HG02571 (cell line): ENCODE results near the gene PTPN4.
"Not testable (repeated sequence)": the region's sequence is repeated elsewhere in the genome, so short reads cannot be mapped to it uniquely, and the experiment has no call there.

ENCODE experiments used
- ATAC-seq: cut with Tn5 transposase; IDR thresholded peaks from one replicate; pipeline ENCODE4 v1.9.1; 2021; ENCODE audit warnings: mild to moderate bottlenecking, moderate library complexity; ENCODE audit not compliant: unreplicated experiment

Gene PTPN4

GRCh38 chr2:119801040-119801439 is 41.3 kb downstream of the PTPN4 start:
- ATAC-seq: no peak

DNA sequence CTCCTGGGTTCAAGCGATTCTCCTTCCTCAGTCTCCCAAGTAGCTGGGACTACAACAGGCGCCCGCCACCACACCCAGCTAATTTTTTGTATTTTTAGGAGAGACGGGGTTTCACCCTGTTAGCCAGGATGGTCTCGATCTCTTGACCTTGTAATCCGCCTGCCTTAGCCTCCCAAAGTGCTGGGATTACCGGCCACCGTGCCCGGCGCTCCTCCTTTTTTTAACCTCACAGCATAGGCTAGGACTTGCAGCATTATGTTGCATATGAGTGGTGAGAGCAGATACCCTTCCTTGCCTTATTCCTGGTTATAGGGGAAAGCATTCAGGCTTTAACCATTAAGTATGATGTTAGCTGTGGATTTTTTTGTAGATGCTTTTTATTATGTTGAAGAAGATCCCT is 42.3 kb downstream of the PTPN4 start:
- not testable (repeated sequence) for ATAC-seq

GRCh38 chr2:119803101-119803500 is 43.4 kb downstream of the PTPN4 start:
- no peak for ATAC-seq

GRCh38 chr2:119804409-119804808 is 44.7 kb downstream of the PTPN4 start:
- ATAC-seq: not testable (repeated sequence)

DNA sequence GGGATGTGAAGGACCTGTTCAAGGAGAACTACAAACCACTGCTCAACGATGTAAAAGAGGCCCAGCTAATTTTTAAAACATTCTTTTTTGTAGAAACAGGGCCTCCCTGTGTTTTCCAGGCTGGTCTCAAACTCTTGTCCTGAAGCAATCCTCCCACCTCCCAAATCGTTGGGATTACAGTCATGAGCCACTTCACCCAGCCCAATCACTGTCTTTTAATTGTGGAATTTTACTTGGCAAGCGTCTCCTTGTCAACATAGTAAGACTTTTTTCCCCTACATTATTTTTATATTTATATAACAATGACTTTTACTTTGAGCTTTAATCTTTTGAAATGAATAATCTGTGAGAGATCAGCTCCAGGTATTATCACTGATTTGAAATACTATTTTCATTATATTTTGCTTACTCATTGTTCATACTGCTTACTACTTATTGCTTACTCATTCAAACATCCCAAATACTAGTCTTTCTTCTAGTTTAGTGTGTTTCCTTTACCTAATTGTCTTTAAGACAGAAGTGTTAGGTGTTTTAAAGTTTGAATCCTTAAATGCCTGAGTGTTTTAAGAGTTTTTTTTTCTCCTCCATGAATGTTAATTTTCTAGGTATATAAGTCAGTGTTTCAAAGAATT is 48.9 kb downstream of the PTPN4 start:
- ATAC-seq: no peak

DNA sequence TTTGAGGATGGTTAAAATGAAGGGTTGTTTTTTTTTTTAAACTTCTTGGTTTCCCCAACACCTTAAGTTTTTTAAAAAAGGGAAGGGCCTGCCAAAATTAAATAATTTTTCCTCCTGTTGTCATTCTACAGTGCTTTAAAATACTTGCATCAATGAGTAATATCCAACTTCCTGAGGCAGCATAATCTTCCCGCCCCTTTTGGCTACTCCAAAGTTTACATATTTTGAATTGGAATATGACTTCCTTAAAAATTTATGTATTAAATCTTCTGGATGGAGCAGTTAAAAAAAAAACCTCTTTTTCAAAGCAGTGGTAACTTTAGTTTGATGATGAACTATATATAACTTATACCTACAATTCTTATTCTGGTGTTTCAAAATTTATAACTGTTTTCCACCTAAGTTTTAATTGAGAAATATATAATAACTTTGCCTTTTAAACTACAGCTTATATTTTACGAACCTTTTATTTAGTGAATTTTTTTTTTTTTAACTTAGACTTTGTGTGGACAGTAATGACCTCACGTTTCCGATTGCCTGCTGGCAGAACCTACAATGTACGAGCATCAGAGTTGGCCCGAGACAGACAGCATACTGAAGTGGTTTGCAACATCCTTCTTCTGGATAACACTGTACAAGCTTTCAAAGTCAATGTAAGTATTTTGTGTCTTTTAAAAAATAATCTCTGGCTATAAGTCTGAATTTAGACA is 49.8 kb downstream of the PTPN4 start:
- no peak for ATAC-seq

GRCh38 chr2:119810049-119810630 is 50.4 kb downstream of the PTPN4 start:
- no peak for ATAC-seq

GRCh38 chr2:119814216-119814615 is 54.5 kb downstream of the PTPN4 start:
- no peak for ATAC-seq

DNA sequence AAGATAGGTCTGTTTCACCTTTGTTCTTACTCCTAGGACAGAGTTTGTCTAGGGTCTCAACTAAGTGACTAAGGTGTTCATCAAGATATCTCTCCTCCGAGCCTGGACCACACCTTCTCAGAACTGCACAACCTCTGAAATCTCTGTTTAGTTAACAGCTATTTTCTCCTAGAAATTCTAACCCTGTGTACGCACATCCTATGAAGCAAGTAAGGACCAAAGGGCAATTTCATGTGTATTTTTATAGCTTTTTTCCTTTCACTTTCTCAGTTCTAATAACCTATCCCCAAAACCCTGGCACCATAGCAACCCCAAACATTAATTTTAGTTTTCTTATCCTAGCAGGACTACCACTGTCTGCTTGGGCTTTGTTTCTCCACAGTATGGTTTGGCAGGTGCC is 59.1 kb downstream of the PTPN4 start:
- no peak for ATAC-seq

DNA sequence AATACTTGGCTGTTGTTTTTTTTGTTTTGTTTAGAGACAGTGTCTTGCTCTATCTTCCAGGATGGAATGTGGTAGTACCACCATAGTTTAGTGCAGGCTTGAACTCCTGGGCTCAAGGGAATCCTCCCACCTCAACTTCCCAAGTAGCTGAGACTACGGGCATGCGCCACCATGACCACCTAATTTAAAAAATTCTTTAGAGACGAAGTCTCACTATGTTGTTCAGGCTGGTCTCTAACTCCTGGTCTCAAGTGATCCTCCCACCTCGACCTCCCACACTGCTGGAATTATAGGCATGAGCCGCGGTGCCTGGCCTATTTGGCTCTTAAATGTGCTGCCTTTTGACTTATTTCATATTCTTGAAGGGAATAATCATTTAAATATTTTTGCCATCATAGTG is 60.1 kb downstream of the PTPN4 start:
- ATAC-seq: no peak

DNA sequence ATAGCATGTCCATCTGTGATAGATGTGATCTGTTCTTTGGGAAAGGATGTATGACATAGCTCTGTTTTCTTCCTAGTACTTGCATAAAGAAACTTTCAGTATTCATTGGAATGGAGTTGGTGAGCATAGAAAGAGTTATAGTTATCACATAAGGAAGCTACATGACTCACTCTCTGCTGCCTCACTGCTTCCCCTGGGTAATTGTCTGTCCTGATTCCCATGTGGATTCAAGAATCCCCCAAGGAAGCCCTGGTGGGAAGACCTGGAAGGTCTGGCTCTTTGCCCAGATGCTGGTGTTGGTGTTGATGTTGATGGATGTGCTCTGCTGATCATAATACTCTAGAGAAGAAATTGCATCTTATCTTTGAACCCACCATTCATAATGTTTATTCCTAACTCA is 60.6 kb downstream of the PTPN4 start:
- no peak for ATAC-seq

DNA sequence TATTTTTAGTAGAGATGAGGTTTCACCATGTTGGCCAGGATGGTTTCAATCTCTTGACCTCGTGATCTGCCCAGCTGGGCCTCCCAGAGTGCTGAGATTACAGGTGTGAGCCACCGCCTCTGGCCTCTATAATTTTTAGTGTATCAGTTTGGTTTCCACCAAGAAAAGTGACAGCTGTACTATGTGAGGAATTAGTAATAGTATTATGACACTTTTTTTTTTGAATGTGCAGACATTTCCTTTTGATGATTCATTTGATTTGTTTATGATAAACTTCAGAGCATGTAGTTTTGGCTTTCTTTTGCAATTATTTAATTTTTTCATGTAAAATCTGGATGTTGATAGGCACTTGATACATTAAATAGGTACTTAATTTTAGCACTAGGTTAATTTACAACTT is 61.5 kb downstream of the PTPN4 start:
- no peak for ATAC-seq

DNA sequence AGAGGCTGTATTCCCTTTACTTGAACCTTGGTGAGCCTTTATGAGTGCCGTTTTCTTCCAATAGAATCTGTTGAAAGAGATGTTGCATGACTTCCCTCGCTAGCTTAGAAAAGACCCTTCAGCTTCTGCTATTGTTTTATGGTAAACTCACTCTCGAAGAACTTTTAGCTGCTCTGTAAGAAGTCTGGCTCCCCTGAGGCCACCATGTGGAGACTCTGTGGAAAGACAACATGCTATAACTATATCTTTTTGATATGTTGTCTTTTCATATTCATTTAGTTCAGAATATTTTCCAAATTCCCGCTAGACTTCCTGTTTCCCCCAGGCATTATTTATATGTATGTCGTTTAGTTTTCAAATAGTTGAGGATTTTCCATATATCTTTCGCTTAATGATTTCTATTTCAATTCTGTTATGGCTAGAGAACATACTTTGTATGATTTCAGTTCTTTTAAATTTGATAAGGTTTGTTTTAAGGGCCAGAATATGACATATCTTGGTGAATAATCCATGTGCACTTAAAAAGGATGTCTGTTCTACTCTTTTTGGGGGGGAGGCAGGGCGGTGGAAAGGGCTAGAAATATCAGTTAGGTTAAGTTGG is 64.1 kb downstream of the PTPN4 start:
- ATAC-seq: no peak

- ATAC-seq: no peak
These were observed 66.7 kb downstream of the PTPN4 start for GRCh38 chr2:119826370-119826961.

- no peak for ATAC-seq
These were observed 68.3 kb downstream of the PTPN4 start for GRCh38 chr2:119827866-119828507.

GRCh38 chr2:119836455-119837142 is 76.9 kb downstream of the PTPN4 start:
- ATAC-seq: no peak

GRCh38 chr2:119837350-119837749 is 77.6 kb downstream of the PTPN4 start:
- ATAC-seq: no peak

DNA sequence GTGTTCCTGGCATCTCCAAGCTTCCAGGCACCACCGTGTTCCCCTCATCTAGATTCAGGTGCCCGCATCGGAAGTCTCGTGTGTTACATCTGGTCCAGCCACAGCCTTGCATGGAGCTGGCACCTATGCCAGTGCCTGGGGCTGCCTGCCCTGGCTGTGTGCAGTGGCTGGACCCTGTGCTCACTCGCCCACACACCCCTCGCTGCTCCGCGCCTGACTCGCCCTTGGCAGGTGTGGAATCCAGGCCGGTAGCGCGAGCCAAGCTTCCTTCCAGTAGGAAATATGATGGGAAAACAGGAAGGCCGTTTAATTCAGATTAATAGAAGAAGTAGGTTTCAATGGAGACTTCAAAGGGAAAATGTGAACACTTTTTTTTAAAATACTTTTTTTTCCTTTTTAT is 78.0 kb downstream of the PTPN4 start:
- no peak for ATAC-seq

GRCh38 chr2:119838179-119838578 is 78.5 kb downstream of the PTPN4 start:
- ATAC-seq: no peak

DNA sequence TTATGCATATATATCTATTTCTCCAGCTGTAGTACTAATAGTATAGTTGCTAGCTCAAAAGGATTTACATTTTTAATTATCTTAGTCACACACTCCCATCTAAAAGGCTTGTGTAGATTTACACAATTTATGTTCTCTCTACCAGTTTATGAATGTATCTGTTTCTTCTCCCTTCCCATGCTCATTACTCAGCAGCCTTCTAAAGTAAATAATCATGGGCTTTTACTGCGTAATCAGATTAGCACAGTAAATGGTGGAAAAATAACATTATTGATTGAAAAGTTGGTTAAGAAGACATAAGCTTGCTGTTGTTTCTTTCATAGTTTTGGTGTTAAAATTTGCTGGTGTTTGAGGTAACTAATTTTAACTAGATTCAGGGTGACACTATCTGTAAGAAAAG is 81.8 kb downstream of the PTPN4 start:
- no peak for ATAC-seq

- ATAC-seq: no peak
These were observed 86.3 kb downstream of the PTPN4 start for GRCh38 chr2:119846021-119846420.
